ES-I3 (cell line): ENCODE data around the gene TTC28.

Experiments used
- H3K36me3 ChIP-seq: 2 replicates; pipeline ENCODE4 v1.6.1; 2013; ENCODE audit warnings: mild to moderate bottlenecking, low read length, control low read depth, moderate library complexity; ENCODE audit not compliant: insufficient read depth
- H3K4me1 ChIP-seq: 2 replicates; pipeline ENCODE4 v1.6.1; 2013; ENCODE audit warnings: mild to moderate bottlenecking, control low read depth, low read length; ENCODE audit not compliant: insufficient read depth
- H3K9ac ChIP-seq: 2 replicates; pipeline ENCODE4 v1.6.1; 2013; ENCODE audit warnings: low read depth, mild to moderate bottlenecking, low read length, moderate library complexity
- H3K9me3 ChIP-seq: 2 replicates; pipeline ENCODE4 v1.6.1; 2013; ENCODE audit warnings: mild to moderate bottlenecking, low read length, moderate library complexity; ENCODE audit not compliant: control insufficient read depth, insufficient read depth

TTC28 gene

GRCh38 chr22:28128827-28129226 lies 550.8 kb downstream of the TTC28 start:
- H3K9me3 ChIP-seq = no peaks in the 10 kb centered on the region
- H3K4me1 ChIP-seq = peaks cover 17% of the 10 kb centered on the region; the same call in 1 of the 2 replicates
- no peaks in the 10 kb centered on the region for H3K36me3 ChIP-seq
- no peak overlapping the region for H3K9ac ChIP-seq

GRCh38 chr22:28125799-28126198 lies 553.8 kb downstream of the TTC28 start:
- Histone ChIP-seq H3K9me3 (no peaks in the 10 kb centered on the region), H3K9ac (no peak overlapping the region), H3K4me1 (peaks cover 17% of the 10 kb centered on the region; the same call in 1 of the 2 replicates), H3K36me3 (no peaks in the 10 kb centered on the region)

GRCh38 chr22:28123989-28124766 lies 555.5 kb downstream of the TTC28 start:
- peaks cover 5% of the 10 kb centered on the region; the same call in 1 of the 2 replicates for H3K4me1 ChIP-seq
- no peak overlapping the region for H3K9ac ChIP-seq
- no peaks in the 10 kb centered on the region for H3K9me3 ChIP-seq
- H3K36me3 ChIP-seq = no peaks in the 10 kb centered on the region

GRCh38 chr22:28120691-28121592 lies 558.7 kb downstream of the TTC28 start:
- Histone ChIP-seq H3K9me3 (no peaks in the 10 kb centered on the region), H3K4me1 (peaks cover 6% of the 10 kb centered on the region), H3K36me3 (no peaks in the 10 kb centered on the region)

GRCh38 chr22:28118957-28119631 lies 560.5 kb downstream of the TTC28 start:
- Histone ChIP-seq H3K36me3 (no peaks in the 10 kb centered on the region), H3K4me1 (peaks cover 6% of the 10 kb centered on the region), H3K9me3 (no peaks in the 10 kb centered on the region), H3K9ac (no peak overlapping the region)

More at GRCh38 chr22:28120691-28121592, 558.7 kb downstream of the TTC28 start:
- no peak overlapping the region for H3K9ac ChIP-seq

- Histone ChIP-seq H3K36me3 (no peaks in the 10 kb centered on the region), H3K9ac (no peak overlapping the region), H3K9me3 (no peaks in the 10 kb centered on the region), H3K4me1 (peaks cover 19% of the 10 kb centered on the region)
These were observed 563.4 kb downstream of the TTC28 start for GRCh38 chr22:28116219-28116673.

- no peaks in the 10 kb centered on the region for H3K36me3 ChIP-seq
These were observed 564.2 kb downstream of the TTC28 start for GRCh38 chr22:28115426-28115825.

GRCh38 chr22:28112548-28113043 lies 567.0 kb downstream of the TTC28 start:
- Histone ChIP-seq H3K9ac (no peak overlapping the region), H3K36me3 (no peaks in the 10 kb centered on the region), H3K9me3 (no peaks in the 10 kb centered on the region), H3K4me1 (peaks cover 22% of the 10 kb centered on the region)

More at GRCh38 chr22:28115426-28115825, 564.2 kb downstream of the TTC28 start:
- peaks cover 19% of the 10 kb centered on the region for H3K4me1 ChIP-seq
- no peak overlapping the region for H3K9ac ChIP-seq
- no peaks in the 10 kb centered on the region for H3K9me3 ChIP-seq

- Histone ChIP-seq H3K9me3 (no peaks in the 10 kb centered on the region), H3K4me1 (peaks cover 22% of the 10 kb centered on the region), H3K36me3 (no peaks in the 10 kb centered on the region), H3K9ac (no peak overlapping the region)
These were observed 567.5 kb downstream of the TTC28 start for GRCh38 chr22:28112190-28112544.

GRCh38 chr22:28111501-28112189 lies 568.0 kb downstream of the TTC28 start:
- Histone ChIP-seq H3K9ac (no peak overlapping the region), H3K9me3 (no peaks in the 10 kb centered on the region), H3K4me1 (peaks cover 18% of the 10 kb centered on the region), H3K36me3 (no peaks in the 10 kb centered on the region)

- Histone ChIP-seq H3K4me1 (peaks cover 16% of the 10 kb centered on the region; the same call in 1 of the 2 replicates), H3K9me3 (no peaks in the 10 kb centered on the region), H3K36me3 (no peaks in the 10 kb centered on the region; the same call in 1 of the 2 replicates), H3K9ac (no peak overlapping the region)
These were observed 570.8 kb downstream of the TTC28 start for GRCh38 chr22:28108851-28109250.

- H3K9ac ChIP-seq = no peak overlapping the region
- H3K4me1 ChIP-seq = 0 out of 2 replicates have a peak, but pooled peaks cover 4% of the 10 kb centered on the region
- H3K36me3 ChIP-seq = no peaks in the 10 kb centered on the region; the same call in 1 of the 2 replicates
- H3K9me3 ChIP-seq = no peaks in the 10 kb centered on the region
These were observed 573.0 kb downstream of the TTC28 start for GRCh38 chr22:28106617-28107016.

GRCh38 chr22:28105988-28106387 lies 573.7 kb downstream of the TTC28 start:
- Histone ChIP-seq H3K9ac (no peak overlapping the region), H3K9me3 (no peaks in the 10 kb centered on the region), H3K4me1 (0 out of 2 replicates have a peak, but pooled peaks cover 4% of the 10 kb centered on the region)

More at GRCh38 chr22:28105988-28106387, 573.7 kb downstream of the TTC28 start:
- H3K36me3 ChIP-seq = no peaks in the 10 kb centered on the region; the same call in 1 of the 2 replicates
